HG03575 (cell line): ENCODE data around the gene CASQ1.

Experiments
- ATAC-seq: cut with Tn5 transposase; IDR thresholded peaks from one replicate; pipeline ENCODE4 v1.9.1; 2021; ENCODE audit not compliant: unreplicated experiment, insufficient number of reproducible peaks, low FRiP score; ENCODE audit errors: extremely low read depth

The CASQ1 gene

DNA sequence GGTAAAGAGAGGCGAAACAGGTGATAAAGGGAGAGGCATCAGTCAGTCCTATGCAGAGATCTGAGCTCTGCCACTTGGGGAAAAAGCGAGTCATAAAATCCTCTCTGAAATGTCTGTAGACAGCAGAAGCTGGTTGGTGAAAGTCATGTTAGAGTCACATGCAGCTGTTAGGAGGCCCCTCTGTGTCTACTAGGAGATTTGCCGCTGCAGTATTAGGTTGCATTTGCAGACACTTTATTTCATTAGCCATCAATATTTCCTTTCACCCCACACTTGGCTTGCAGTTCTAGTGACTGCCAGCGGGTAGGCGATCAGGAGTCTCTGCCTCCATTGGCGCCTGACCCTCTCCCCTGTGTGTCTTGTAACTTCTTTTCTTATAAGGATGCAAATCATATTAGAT, 22.8 kb upstream of the CASQ1 start:
- ATAC-seq = no peak

DNA sequence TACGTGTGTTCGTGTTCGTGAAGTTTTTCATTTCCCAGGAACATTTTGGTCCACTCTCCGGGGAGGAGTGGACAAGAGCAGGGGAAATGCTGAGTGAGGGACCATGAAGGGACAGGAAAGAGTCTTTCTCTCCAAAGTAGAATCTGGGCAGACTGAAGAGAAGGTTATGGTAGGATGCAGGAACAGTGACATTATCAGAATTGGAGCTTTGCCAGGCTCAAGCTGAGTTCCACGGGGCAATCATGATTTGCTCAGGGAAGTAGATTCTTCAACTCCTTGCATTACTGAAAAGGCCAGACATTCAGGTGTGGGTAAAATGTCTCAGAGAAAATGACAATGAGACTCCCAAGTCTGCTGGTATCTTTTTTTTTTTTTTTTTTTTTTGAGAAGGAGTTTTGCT, 22.4 kb upstream of the CASQ1 start:
- ATAC-seq = no peak

DNA sequence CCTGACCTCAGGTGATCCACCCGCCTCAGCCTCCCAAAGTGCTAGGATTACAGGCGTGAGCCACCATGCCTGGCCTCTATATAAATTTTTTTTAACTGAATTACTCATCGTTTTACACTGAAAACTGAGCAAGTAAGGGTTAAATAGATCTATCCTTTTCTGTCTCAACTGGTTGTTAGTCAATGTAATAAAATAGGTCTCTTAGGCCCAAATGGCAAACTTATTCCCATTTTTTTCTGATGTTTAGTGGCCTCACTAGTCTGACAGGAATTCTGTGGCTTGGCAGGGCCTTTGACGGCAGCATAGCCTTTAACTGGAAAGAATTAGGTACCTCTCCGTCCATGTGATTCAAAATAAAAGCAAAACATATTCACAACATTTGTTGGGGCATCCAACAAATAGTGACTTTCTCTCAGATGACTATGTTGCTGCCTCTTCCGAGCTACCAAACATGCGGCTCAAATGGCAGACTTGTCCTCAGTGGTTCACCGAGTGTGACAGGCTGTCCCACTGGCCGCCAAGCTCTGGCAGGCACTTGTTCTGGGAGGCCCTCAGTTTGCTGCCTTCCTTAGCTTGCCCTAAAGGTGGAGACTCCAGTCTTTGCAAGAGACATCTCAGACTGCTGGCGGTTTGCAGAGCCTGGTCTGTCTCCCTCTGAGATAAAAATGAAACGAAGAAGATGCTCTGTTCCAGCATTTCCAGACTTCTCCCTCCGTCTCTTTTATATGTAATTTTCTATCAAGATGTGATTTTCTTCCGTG, 21.6 kb upstream of the CASQ1 start:
- ATAC-seq = no peak

DNA sequence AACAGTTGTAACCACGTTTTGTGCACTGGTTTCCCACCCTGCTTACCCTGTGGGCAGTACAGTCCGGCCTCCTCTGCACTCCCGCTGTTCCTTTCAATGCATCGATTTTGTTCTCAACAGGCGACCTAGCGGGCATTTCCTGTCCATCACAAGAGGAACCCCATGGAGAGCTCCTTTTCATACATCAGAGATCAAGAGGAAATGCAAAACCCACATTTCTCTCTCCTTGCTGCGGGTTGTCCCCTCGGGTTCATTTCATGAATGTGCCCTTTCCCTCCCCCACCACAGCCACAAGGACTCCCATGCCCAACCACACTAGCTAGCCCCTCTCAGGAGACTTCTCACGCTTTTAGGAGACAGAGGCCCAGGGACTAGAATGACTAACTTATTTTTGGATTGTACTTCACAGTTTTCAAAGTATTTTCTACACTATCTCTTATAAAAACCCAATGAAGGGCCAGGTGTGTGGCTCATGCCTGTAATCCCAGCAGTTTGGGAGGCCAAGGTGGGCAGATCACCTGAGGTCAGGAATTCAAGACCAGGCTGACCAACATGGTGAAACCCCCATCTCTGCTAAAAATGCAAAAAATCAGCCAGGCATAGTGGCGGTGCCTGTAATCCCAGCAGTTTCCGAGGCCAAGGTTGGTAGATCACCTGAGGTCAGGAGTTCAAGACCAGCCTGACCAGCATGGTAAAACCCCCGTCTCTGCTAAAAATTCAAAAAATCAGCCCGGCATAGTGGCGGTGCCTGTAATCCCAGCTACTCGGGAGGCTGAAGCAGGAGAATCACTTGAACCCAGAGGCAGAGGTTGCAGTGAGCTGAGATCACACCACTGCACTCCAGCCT, 20.6 kb upstream of the CASQ1 start:
- peak; percentile 73 for ATAC-seq

DNA sequence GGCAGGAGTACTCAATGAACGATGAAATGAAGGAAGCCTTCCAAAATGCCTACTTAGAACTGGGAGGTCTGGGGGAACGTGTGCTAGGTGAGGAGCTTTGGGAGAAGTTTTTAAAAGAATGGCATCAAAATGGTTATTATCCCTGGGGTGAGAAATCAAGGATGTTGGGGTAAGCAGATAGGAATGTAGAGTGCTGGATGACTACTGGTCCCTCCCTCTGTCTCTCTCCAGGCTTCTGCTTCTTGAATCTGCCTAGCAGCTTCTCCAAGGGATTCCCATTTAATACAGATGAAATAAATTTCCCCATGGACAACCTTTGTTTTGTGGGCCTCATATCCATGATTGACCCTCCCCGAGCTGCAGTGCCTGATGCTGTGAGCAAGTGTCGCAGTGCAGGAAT, 19.0 kb upstream of the CASQ1 start:
- no peak for ATAC-seq

DNA sequence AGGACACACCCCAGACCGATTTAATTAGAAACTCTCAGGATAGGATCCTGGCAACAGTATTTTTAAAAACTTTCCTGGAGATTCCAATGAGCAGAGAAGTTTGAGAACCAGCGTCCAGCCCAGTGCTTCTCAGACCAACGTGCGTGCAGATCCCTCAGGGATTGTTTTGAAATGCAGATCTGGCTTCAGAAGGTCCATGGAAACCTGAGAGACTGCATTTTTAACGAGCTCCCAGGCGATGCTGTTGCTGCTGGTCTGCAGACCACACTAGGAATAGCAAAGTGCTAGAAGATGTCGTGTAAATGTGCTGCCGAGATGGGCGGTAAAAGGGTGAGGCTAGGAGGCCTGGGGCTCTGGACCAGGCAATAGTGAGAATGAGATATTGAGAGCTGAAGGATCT, 18.4 kb upstream of the CASQ1 start:
- ATAC-seq = no peak

DNA sequence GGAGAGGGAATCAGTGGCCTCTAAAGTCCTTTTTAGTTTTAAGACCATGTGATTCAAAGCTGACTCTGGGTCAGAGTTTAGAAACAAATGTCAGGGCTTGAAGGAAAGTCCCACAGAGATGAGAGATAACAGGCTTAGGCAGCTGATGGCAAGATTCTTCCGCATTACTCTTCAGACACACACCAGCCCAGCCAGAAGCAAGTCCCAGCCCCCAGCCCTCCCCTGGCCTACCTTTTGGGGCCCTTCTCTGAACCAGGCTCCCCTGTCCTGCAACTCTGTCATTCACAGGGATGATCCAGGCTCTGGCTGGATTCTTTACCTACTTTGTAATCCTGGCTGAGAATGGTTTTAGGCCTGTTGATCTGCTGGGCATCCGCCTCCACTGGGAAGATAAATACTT, 13.1 kb upstream of the CASQ1 start:
- ATAC-seq = no peak

DNA sequence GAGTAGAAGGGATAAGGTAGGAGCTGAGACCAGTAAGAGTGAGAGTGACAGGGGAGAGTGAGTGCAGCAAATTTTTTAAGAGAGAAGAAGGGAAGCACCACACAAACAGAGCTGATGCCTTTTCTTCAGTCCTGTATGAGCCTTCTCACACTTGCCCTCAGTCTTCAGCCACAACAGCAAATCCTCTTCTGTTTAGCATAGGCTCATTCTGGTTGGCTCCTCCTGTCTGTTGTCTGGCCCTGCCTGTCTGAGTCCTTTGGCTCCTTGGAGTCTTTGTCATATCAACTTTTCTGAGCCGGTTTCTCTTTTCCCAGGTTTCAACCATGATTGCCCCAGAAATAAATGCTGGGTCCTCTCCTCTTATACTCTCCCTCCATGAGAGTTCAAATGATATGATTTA, 12.7 kb upstream of the CASQ1 start:
- no peak for ATAC-seq

DNA sequence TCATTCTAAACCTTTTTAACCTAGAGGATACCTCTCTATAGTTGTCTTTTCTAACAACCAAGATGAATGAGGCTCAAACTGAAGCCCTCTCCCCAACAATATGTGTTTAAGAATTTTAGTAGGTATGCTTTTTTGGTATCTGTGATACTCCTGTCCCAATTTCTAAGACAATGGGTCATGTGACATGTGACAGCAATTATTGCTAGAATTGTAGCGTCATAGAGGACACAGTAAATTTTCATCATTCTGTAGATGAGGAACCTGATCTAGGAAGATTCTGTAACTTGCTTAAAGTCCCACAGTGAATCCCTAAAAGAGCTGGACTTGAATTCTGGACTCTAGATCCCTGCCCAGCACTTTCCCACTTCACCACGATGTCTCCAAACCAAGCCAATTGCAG, 11.6 kb upstream of the CASQ1 start:
- ATAC-seq = no peak

DNA sequence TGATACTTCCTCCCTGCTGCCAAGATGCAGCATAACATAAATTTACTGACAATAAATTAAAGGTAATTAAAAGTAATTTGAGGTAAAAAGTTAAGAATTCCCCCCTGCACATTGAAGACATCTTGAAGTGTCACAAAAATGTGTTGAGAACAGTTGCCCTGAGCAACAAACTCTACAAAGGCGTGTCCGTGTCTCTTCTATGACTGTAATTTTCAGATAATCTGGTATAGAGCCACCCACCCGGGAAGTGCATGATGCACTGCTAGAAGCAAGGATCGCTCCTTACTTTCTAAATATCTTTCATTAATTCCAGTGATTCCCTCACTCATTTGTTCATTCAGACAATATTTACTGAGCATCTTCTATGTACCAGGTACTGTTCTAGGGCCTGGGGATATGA, 11.0 kb upstream of the CASQ1 start:
- ATAC-seq = no peak

DNA sequence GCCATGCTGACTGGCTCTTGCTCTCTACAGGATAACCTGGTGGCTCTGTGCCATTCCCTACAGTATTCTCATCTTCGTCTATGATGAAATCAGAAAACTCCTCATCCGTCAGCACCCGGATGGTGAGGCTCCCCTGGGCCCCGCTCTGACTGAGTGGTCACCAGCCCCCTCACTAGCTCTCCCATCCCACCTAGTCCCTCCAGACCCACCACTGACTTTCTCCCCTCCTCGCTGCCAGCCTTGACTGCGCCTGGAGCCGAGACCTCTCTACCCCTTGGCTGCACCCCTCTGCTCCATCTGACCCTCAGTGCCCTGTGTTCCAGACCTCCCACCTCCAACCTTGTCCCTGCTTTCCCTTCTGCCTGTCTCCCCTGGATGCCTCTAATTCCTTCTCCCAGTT, 4.1 kb upstream of the CASQ1 start:
- ATAC-seq = no peak

DNA sequence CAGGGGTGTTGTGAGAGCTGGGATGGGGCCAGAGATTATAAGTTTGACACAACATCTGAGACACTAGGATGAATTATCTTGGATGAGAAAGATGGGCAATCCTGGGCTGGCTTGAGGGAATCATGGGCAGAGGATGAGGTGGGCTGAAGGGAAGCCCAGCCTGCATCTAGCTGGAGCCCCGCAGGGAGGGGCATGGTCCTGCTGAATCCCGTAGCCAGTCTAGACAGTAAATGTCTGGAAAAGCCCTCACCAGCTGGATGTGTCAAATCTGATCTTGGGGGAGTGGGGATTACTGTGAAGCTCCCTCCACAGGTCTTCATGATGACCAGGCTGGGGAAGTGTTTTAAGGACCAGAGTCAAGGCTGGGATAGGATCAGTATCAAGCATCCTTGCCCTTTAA, 3.6 kb upstream of the CASQ1 start:
- no peak for ATAC-seq

DNA sequence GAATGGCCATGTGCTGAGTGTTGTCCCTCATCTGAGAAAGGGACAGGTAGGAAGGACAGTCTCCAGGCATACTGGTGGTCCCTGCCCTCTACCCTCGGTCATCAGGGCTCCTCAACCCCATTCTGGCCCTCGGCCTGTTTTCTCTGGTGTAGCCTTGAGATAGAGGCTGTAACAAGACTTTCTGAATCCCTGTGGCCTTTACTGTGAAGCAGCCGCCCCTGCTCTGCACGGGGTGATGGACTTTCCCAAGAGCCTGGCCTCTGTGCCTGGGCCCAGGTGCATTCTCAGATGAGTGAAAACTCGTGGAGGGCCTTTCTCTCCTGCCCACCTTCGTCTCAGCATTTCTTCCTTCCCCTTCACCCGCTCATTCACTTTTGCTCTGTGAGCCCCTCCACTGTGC, 3.0 kb upstream of the CASQ1 start:
- ATAC-seq = no peak

DNA sequence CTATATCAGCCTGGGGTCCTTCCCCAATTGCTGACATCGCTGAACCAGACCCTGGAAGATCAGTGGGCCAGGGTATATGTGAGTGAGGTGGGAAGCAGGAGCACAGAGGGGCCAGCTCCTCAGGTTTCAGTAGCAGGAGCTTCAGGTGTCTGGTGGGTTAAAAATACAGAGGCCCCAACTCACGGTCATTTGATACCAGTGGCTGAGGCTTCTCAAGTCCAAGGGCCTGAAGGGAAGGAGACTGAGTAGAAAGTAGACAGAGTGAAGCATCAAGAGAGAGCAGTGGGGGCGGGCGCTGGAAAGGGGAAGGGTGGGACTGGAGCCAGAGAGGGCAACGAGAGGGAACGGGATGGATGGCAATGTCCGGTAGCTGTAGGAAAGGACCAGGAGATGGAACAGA, 2.0 kb upstream of the CASQ1 start:
- no peak for ATAC-seq

DNA sequence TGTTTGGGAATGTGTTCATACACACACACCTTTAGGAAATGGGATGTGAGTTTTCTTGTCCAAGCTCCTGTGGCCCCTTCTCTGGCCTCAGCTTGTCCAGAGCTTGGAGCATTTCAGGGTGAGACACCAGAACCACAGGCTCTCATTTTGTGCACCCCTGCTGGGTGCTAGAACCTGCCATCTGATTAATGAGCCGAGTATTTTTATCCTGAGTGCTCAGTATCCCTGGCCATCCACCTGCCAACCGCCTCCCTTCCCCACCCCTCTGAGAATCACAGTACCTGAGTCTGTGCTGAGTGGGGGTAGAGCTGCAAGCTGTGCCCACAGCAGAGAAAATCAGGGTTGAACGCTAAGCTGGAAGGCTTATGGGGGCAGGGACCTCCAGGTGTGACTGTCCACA, 1.4 kb downstream of the CASQ1 start:
- no peak for ATAC-seq

DNA sequence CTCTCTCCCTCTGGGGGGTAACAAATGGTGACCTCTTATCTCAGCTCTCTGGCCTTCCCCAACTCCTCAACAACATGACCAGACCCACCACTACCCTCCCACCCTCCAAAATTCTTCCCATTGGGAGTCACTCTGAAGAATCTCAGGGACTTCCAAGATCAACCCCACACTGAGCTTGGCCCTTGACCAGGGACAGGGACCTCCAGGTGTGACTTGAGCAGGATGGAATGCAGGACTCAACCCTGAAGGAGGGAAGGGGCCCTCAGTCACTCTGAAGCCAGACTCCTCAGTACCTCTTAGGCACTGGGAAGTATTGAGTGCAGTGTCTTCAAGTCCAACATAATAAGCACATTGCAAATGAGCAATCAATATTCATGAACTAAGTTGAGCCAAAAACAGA, 1.9 kb downstream of the CASQ1 start:
- no peak for ATAC-seq

DNA sequence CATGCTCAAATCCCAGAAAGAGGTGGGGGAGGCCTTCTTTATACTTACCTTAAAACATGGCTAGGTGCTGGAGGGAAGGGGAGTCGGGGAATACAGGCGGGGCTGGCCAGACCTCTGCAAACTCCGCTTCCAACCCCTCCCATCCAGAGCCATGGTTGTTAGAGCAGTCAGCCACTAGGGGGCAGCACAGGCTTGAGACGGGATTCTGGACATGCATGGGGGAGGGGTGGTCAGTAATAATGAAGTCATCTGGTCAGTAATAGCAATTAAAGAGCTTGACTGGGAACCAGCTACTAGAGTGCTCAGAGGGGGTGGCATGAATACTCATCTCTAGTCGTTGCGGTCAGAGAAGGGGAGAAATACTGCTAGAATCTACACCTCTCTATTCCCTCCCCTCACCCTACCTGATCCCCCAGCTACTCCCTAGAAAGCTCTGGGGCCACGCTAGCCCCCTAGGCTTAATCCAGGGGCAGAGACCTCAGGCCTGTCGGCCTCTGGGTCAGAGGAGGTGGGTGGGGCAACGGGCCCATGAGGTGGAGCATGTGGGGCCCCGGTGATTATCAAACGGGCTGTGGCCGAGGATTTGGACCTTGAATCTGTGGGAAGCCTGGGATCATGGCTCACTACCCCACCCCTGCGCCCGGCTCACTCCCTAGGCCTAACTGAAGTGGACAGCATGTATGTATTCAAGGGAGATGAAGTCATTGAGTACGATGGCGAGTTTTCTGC, 2.9 kb downstream of the CASQ1 start:
- ATAC-seq = no peak

DNA sequence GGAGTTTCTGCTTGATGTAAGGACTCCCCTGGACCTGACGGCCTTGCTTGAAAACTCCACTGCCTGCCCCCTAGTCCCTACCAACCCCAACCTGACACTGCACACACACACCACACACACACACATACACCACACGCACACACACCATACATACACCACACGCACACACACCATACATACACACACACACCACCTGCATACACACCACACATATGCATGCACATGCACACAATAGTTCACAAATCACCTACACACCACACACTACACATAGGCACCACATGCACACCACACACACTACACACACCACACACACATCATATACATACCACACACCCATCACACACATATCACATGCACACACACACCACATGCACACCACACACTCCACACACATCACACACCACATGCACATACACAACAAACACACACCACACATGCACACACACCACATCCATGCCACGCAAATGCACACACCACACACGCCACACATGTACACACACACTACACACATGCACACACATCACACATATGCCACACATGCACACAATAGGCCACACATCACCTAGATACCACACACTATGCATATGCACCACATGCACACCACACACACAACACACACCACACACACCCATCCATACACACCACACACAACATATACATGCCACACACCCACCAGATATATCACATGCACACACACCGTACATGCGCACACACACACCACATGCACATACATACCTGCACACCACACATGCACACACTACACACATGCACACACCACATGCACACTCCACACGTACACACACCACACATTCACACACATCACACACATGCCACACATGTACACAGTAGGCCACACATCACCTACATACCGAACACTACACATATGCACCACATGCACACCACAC, 3.7 kb downstream of the CASQ1 start:
- no peak for ATAC-seq

DNA sequence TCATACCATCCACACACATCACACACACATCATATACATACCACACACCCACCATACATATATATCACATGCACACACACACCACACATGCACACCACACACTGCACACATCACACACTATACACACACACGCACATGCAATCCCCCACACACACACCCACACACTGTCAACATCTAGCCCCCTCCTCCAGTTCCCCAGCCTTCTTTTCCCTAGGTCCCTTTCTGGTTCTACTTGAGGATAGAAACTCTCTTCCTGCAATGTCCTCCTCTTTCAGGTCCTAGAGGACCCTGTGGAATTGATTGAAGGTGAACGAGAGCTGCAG, 4.3 kb downstream of the CASQ1 start:
- no peak for ATAC-seq
